ENCODE results near the gene CCDC15. TPM values are rescaled to one million over a fixed set of nuclear protein-coding genes. Genes with fewer than 3 reads are reported as not detected.

Gene CCDC15
- total RNA-seq, 4 donors from 2014 or later, result 0.10 to 0.16 TPM; not detected in 2

- in situ Hi-C loops (cut with MboI; ENCODE audit: low sequenced_read_pairs in 4 of 4) (no loop called here), intact Hi-C loops (cut with DNase I; ENCODE audit: low total_unique reads) (no loop called here)
- no peaks in the 10 kb centered on the region for H3K27me3 ChIP-seq
- no peaks in the 10 kb centered on the region for H3K9me3 ChIP-seq
- TF ChIP-seq CTCF (IDR thresholded peaks at IDR 0.05 in 4 of 5, conservative IDR thresholded peaks at IDR 0.05 in 1 of 5) (no peak), POLR2A (IDR thresholded peaks at IDR 0.05) (no peak)
- no peak overlapping the region for H3K27ac ChIP-seq
- ATAC-seq (no peak), DNase-seq (no peak)
- H3K36me3 ChIP-seq, result no peaks in the 10 kb centered on the region
- H3K4me3 ChIP-seq, result no peak overlapping the region
- H3K4me1 ChIP-seq, result peaks cover 4 to 7% of the 10 kb centered on the region in 2 donors
Measured at GRCh38 chr11:125075242-125075625, 121.2 kb downstream of the CCDC15 start.

- Histone ChIP-seq H3K27ac (no peak overlapping the region), H3K27me3 (no peaks in the 10 kb centered on the region), H3K4me3 (no peak overlapping the region), H3K36me3 (no peaks in the 10 kb centered on the region), H3K4me1 (peaks cover 4 to 7% of the 10 kb centered on the region in 2 donors), H3K9me3 (no peaks in the 10 kb centered on the region)
- peak in 1 of 2 donors; percentile 5 for DNase-seq
- intact Hi-C loops (cut with DNase I; ENCODE audit: low total_unique reads), result no loop called here
- TF ChIP-seq POLR2A (IDR thresholded peaks at IDR 0.05) (no peak), CTCF (IDR thresholded peaks at IDR 0.05 in 4 of 5, conservative IDR thresholded peaks at IDR 0.05 in 1 of 5) (no peak)
- in situ Hi-C loops (cut with MboI; ENCODE audit: low sequenced_read_pairs in 4 of 4), result no loop called here
- ATAC-seq, result no peak
Measured at GRCh38 chr11:125075900-125076317, 121.9 kb downstream of the CCDC15 start.

GRCh38 chr11:125076378-125076945 is 122.5 kb downstream of the CCDC15 start:
- Histone ChIP-seq H3K4me3 (no peak overlapping the region), H3K4me1 (peaks cover 2 to 4% of the 10 kb centered on the region in 2 donors), H3K27me3 (peaks cover 0 to under 1% (median 0%) of the 10 kb centered on the region in 3 donors), H3K9me3 (no peaks in the 10 kb centered on the region), H3K36me3 (no peaks in the 10 kb centered on the region), H3K27ac (no peak overlapping the region)
- in situ Hi-C loops (cut with MboI; ENCODE audit: low sequenced_read_pairs in 4 of 4) (no loop called here), intact Hi-C loops (cut with DNase I; ENCODE audit: low total_unique reads) (no loop called here)
- ATAC-seq (no peak), DNase-seq (no peak)
- TF ChIP-seq POLR2A (IDR thresholded peaks at IDR 0.05), result no peak
- no peak for TF ChIP-seq CTCF (IDR thresholded peaks at IDR 0.05 in 4 of 5, conservative IDR thresholded peaks at IDR 0.05 in 1 of 5)

- no peaks in the 10 kb centered on the region for H3K4me1 ChIP-seq
- no peak for TF ChIP-seq POLR2A (IDR thresholded peaks at IDR 0.05)
- TF ChIP-seq CTCF (IDR thresholded peaks at IDR 0.05 in 4 of 5, conservative IDR thresholded peaks at IDR 0.05 in 1 of 5), result no peak
- no peak overlapping the region for H3K4me3 ChIP-seq
- no peaks in the 10 kb centered on the region for H3K36me3 ChIP-seq
- ATAC-seq (no peak), DNase-seq (no peak)
- intact Hi-C loops (cut with DNase I; ENCODE audit: low total_unique reads) (no loop called here), in situ Hi-C loops (cut with MboI; ENCODE audit: low sequenced_read_pairs in 4 of 4) (no loop called here)
- H3K27ac ChIP-seq, result no peak overlapping the region
- peaks cover 0 to 6% (median 5%) of the 10 kb centered on the region in 3 donors for H3K27me3 ChIP-seq
- no peaks in the 10 kb centered on the region for H3K9me3 ChIP-seq
Measured at GRCh38 chr11:125078016-125078415, 124.0 kb downstream of the CCDC15 start.
